Measurements from ENCODE around the gene COIL.
"Not testable (repeated sequence)": the region's sequence is repeated elsewhere in the genome, so short reads cannot be mapped to it uniquely, and the experiment has no call there.

Gene COIL

DNA sequence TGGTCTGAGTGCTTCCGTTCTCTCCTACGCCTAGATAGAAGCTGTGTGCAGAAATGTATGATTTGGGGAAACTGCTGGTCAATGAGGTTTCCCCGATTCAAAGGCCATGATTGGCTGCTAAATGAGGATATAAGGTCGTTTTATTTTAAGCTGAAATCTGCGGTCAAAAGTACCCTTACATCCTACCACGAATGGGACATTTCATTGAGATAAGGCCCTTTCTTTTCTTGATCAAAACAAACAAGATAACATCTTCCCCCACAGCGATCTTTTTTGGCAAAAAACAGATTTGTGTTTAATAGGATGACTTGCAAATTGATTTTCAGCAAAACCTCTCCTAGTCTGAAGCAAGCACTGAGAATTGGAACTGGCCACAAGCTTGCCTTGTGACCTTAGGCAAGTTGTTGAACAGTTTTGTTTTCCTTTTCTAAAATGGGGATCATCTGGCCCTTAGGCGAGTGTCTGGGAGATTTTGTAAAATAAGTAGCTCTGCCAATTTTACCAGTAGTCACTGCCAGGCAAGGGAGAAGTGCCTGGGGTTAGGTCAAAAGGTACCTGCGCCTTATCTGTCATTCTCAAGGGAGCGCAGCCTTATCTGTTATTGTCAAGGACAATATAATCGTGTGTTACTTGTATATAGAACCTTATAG, 17.7 kb upstream of the COIL start:
- DNase-seq: peak in 1 of 2 experiments; percentile 24

DNA sequence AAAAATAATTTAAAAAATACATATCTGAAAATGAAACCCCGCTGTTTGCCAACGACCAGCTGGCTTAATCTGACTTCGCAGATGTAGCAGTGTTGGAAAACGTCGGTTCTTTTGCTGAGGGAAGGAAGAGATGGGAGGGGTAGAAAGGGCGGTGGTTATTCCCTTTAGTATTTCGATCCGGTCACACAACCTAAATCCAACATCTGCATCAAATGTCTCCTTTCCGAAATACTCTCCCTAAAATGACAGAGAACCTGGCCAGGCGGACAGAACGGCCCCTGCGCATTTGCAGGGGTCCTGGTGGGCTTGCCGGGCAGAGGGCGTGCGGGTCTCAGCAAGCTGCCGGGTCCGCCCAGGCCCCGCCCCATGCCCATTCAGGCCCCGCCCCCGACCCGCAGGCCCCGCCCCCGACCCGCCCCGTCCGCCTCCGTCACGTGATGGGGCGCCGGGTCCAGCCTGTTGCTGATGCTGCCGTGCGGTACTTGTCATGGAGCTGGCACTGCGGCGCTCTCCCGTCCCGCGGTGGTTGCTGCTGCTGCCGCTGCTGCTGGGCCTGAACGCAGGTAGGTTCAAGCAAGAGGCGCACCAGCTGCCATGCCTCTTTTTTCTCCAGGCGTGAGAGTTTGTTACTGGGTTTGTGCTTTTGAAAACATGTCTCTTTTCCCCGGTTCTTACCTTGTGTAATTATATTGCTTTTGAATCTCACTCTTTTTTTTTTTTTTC, 17.0 kb upstream of the COIL start, which contains the start of gene SCPEP1:
Gene SCPEP1, plus strand, starts transcription at position 459 of the 723 bp plus-strand sequence. Its CDS starts 29 bp downstream, at position 488.
- peak; percentile 57 to 76 for DNase-seq

DNA sequence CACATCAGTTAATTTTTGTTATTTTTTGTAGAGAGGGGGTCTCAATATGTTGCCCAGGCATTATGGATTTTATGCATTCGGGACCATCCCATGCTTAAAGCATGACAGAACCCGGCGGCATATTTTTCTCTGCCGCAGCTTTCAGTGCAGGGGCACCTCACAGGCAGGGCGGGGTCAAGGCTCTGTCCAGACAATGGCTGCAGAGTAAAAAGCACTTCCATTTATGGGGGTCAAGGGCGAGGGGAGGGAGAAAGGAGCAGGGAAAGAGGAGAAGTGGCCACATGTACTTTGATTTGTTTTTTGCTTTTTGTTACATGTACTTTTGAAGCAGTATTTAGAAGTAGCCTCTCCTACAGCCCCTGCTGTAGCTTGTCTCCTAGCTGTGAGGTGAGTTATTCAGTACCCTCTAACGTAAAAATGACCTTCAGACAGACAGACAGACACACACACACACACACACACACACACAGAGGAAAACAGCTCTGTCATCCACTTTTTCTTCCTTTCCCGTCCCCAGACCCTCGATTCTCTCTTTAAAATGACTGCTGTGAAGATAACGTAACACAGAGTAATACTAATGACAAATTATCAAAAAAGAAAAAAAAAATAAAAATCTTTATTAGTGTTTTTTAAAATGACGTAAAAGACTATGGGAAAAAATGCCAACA, 16.2 kb upstream of the COIL start:
- DNase-seq: no peak

DNA sequence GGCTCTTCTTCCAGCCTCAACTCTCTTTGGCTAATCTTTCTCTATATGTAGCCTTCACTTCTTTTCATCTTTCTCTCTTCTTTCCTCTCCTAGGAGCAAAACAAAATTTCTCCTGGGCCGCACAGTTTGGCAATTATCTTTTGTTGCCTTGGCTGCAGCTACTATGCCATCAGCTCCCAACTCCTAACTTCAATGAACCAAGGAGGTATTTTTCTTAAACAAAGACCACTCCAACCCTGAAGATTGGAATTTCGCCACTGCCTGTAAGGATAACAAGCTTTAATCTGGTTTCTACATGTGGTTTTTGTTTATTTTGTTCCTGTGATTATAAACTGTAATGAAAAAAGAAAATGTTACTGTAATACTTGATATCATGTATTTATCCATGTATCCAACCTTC, 14.8 kb upstream of the COIL start:
- no peak for DNase-seq

DNA sequence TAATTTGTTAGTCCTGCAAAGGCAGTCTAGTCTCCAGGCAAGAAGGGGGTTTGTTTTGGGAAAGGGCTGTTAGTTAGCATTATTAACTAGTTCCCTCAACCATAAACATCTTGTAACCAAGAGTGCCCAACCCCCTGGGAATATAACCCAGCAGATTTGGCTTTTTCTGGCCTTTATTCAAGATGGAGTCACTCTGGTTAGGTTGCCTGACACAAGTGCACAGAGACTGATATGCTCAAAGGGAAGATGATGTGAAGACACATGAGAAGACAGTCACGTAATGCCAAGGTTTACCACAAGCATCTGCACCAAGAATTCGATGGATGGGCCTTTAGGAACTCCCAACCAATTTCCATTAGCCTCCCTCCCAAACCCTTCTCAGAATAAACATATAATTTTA, 13.2 kb upstream of the COIL start:
- no peak for DNase-seq

DNA sequence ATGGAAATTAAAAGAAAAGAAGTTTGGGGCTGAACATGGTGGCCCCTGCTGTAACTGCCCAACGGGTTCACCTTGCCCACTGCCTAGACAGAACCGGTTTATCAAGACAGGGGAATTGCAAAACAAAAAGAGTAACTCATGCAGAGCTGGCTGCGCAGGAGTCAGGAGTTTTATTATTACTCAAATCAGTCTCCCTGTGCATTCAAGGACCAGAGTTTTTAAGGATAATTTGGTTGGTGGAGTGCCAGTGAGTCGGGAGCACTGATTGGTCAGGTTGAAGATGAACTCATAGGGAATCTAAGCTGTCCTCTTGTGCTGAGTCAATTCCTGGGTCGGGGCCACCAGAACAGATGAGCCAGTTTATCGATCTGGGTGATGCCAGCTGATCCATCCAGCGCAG, 12.7 kb upstream of the COIL start:
- DNase-seq: no peak

DNA sequence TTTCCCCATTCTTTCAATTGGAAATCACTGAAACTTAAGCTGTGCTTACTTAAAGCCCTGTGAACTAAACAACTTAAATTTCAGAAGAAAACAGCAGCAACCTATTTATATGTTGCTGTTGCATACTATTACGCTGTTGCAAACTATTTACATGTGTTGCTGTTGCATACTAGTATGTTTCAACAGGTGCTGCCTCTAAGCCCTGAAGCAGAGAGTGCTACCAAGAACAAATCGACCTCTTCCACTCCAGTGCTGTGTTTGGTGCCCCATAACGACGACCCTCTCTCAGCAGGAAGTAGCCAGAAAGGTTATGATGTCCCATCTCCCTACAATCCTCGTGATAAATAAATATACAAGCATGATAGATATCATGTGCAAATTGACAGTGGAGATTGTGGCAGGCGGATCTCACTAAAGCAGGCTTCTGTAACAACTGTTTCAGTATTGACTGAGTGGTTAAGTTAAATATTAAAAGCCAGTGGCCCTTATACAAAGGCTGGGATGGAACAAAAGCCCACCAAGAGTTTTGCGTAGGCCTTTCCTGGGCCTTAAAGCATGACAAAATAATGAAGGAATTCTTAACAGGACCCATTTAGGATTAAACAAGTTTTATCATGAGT, 11.4 kb upstream of the COIL start:
- DNase-seq: no peak

DNA sequence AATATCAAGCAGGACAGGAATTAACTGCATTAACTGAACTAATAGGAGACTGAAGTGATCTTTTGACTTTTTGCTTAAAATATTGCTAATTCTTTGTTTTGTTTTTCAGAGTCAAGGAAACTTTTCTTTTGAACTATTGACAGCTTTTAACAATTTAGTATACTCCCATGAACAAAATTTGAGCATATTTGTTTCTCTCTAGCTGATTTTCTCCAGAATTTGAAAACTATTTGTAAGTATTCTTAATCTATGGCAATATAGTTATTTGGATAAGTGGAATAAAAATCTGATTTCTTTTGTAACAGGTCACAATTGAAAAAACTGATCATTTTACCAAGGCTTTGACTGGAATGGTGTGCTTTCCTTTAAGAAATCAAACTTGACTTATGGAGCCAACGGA, 10.1 kb upstream of the COIL start:
- DNase-seq: no peak

DNA sequence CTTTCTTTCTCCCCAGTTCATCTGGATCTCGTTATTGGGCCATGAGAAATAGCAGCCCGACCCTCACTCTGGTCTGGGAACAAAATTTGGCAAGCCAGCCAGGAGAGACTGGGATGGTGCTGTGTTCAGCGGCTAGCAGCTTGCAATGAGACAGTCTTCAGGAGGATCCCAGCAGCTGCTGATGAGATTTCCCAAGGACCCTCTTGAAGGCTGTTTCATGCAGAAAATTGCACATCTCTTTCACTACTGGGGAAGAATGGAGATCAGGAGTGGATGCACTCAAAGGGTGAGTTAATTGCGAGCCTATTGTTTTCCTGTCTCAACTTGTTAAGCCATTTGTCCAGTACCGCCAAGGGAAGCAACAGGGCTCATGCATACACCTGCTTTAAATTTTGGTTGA, 5.5 kb upstream of the COIL start:
- DNase-seq: peak; percentile 86 to 91

DNA sequence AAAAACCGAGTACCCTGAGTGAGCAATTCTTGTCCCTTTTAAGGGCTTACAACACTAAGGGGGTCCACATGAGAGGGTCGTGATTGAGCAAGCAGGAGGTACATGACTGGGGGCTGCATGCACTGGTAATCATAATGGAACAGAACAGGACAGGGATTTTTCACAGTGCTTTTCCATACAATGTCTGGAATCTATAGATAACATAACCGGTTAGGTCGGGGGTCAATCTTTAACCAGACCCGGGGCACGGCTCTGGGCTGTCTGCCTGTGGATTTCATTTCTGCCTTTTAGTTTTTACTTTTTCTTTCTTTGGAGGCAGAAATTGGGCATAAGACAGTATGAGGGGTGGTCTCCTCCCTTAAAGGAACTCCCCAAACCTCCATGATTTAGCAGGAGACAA, 4.8 kb upstream of the COIL start:
- DNase-seq: not testable (repeated sequence)

DNA sequence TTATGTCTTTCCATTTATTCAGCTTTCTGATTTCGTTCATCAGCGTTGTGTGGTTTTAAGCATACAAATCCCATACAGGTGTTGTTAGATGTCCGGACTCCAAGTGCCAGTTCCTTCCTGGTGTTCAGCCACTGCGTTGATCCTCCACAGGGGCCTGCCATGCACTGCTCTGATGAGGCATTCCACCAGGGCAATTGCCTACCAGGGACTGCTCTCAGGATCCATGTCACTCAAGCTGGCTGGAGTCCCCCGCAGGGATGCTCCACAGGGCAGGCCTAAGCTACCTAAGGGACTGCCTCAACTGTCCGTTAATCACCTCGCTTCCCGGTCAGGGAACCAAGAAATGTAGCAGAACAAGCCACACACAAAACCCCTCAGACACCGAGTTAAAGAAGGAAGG, 4.4 kb upstream of the COIL start:
- not testable (repeated sequence) for DNase-seq

DNA sequence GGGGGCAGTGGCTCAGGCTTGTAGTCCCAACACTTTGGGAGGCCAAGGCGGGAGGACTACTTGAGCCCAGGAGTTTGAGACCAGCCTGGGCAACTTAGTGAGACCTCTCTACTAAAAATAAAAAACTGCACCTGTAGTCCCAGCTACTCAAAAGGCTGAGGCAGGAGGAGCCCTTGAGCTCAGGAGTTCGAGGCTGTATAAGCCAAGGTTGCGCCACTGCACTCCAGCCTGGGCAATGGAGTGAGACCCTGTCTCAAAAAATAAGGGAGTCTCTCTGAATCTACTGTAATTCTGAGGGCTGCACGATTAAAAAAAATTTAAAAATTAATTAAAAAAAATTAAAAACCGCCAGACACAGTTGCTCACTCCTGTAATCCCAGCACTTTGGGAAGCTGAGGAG, 3.9 kb downstream of the COIL start:
- DNase-seq: no peak

DNA sequence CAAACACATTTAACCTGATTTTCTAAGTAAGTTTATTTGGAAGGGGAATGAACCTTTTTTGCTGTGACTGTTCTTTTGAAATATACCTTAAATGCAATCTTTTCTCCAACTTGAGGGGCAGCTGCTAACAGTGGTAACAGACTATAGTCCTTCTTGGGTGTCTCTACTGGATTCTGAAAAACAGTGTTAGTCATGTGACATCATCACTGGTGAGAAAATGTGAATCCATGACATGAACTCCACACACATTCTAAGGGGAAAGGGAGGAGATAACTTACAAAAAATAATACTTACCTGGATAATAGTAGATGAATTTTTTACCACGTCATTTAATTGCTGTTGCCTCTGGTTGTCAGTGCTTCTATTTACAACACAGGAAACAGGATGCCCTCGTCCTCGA, 11.3 kb downstream of the COIL start:
- DNase-seq: no peak

DNA sequence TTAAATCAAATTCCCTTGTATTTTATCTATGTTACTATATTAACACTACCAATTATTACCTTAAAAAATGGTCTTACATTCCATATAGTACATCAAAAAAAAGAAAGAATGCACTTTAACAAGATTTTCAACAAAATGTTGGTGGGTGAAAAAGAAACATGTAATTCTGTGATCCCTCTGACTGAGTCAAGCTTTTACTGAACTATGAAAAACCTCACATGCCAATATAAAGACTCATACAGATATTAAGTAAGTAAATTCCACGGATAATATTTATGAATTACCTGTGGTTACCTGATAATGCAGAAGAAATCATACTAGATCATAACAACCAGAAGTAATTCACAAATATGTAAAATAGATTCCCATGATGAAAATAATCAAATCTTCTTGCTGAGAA, 12.4 kb downstream of the COIL start:
- DNase-seq: no peak

DNA sequence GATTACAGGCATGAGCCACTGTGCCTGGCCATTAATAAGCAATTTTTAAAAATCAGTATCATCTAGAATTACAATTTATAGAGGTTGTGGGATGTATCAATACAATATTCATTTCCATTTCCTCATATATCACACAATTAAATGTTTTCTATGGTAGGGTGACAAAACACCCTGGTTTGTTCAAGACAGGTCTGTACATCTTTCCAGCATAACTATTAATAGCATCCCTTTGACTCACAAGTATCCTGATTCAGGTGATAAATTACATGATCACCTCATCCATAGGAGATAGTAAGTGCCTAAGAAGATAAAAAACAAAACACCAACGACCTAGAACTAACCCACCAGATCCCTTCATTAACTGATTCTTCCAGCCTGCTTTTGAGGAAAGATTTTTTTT, 13.1 kb downstream of the COIL start:
- no peak for DNase-seq

DNA sequence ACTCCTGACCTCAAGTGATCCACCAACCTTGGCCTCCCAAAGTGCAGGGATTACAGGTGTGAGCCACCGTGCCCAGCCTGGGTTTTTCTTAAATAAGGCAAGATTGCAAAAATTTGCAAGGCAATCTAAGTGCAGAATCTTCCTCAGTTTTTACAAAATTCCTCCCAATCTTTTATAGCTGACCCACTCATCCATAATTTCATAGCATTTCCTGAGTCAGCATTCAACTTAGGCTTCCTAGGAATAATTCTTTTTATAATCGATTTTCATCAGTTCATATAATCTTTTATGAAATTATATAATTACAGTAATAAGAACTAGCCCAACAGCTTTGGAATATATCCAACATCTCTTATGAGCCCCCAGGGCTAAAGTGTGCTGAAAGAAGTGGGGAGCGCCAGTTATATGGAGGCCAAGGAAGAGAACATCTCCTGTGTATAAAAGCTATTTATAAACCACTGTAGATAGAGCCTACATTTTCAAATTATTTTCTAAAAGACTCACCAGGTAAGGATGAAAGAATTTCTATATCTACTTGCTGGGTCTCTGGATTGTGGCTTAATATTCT, 14.8 kb downstream of the COIL start:
- no peak for DNase-seq

DNA sequence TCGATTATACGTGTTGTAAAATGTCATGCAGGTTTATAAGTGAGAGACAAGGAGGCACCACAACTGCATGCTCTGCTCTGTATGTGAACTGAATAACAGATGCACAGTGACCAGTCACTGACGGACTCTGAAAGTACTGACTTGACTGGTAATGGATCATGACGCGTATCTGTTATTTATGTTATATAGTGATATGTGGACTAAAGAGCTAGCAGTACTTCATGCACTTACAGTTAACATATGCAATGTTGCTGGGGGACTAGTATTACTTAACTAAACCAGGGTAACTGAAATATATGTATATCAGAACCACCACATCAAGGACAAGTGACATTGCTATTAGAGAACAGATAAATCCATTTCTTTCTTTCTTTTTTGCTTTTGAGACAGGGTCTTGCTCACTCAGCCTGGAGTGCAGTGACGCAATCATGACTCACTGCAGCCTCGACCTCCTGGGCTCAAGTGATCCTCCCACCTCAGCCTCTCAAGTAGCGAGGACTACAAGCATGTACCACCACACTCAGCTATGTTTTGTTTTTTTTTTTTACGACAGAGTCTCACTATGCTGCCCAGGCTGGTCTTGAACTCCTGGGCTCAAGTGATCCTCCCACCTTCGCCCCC, 17.2 kb downstream of the COIL start:
- no peak for DNase-seq

DNA sequence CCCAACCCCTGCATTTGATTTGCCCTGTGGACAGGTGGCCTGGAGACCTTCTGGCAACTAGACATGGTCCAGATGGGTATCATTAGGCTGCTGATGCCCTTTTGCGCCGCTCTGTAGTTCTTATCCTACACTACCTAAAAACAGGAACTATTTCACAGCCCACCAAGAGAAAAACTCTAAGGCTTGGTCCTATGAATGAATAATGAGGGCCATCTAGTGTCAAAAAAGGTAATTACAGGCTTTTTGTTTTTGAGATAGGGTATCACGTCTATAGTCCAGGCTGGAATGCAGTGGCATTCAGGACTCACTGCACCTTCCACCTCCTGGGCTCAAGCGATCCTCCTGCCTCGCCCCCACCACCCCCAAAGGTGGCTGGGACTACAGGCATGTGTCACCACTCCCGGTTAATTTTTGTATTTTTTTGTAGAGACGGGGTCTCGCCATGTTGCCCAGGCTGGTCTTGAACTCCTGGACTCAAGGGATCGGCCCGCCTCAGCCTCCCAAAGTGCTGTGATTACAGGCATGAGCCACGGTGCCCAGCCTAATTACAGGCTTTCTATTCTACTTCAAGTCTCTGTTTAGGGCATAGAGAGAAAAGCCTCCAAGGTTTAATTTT, 20.9 kb downstream of the COIL start:
- peak; percentile 3 to 19 for DNase-seq

DNA sequence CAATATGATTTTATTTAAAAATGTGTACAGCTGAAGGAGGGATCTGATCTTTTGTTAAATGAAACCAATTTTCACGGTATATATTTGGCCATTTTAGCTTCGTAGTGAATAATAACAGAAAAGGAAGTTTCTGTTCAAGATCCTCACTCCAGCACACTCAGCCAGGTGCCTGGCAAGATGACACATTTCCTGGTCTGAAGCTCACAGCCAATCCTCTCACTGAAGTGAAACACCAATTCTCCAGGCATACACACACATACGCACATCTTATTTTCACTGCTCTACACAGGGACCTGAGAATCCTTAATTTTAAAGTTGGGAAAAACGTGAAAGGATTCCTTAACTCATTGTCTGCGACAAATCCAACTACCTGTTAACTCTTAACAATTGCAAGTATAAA, 22.6 kb downstream of the COIL start:
- not testable (repeated sequence) for DNase-seq

DNA sequence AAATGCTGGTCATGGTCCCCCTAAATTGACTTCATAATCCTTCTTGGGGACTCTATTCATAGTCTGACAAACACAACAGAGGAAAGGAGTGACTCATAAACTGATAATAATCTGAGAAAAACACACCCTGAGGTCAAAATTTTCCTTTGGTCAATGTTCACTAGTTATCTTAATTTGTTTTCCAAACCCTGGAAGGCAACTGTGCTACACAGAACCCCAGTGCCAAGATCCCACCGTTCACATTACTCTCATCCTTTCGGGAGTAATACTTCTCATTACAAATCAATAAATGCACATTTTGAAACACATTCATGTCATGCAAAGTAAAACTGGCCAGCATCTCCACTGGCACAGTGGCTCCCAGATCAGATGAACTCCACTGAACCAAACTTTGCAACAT, 23.2 kb downstream of the COIL start:
- DNase-seq: no peak

DNA sequence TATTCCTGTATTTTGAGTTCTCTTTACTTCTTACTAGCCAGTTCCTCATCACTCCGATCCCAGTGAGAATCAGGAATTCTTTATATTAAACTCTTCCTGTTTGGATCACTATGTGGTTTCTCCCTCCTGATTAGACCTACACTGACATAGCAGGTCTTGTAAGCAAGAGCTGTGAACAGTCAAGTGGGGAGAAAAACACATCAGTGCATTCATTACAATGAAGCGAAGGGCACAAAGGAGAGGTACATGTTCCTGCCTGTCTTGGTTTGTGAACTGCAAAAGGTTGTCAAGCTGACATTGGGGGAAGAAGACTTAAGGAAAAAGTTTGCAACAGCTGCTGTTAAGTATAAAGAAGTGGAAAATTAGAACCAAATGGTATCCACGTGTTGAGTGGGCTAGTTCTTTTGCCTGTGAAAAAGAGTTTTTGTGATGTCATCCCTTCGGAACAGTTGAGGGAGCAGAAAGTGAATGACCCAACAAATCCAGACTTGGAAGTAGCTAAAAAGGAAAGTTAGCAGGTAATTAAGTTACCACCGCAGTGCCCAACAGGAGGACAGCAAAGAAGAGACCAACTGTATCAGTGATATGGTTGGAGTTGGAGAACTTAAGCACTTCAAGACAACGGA, 24.0 kb downstream of the COIL start:
- DNase-seq: no peak

DNA sequence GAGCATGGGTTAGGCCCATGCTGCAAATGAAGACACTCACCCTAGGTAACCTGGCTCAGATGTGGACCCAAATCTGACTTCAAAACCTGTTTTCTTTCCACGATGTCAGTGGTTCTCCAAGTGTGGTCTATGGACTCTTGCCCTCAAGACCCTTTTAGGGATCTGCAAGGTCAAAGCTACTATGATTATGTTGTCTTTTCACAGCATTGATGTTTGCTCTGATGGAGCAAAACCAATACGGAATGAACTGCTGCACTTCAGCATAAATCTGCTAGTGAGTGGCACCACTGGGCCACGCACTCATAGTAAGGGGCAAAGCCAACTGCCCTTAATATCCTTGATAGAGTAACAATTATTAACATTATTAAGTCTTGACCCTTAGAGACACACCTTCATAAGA, 25.4 kb downstream of the COIL start:
- DNase-seq: no peak
